ENCODE results near the gene NUFIP1.

- TF ChIP-seq CTCF (conservative IDR thresholded peaks at IDR 0.05 in 1 of 2, IDR thresholded peaks at IDR 0.05 in 1 of 2; ENCODE audit: low read depth in 1 of 2, low read length in 2 of 2) (no peak), EZH2 (IDR thresholded peaks at IDR 0.05; ENCODE audit: low read length, missing control alignments) (no peak)
Measured at GRCh38 chr13:45034342-45034741, 45.1 kb upstream of the NUFIP1 start.

All from fibroblast of lung (primary cell).